Naive thymus-derived CD4-positive, alpha-beta T cell (primary cell): Measurements from ENCODE around the gene BMPR2. TPM values are rescaled to one million over a fixed set of nuclear protein-coding genes. Genes with fewer than 3 reads are reported as not detected.
"Not testable (repeated sequence)": the region's sequence is repeated elsewhere in the genome, so short reads cannot be mapped to it uniquely, and the experiment has no call there.

Experiments used
- ATAC-seq: fragments of 150-1000 bp; cut with Tn5 transposase; 2 replicates; pipeline ENCODE4 v1.10.0; 2021; ENCODE audit warnings: mild to moderate bottlenecking, moderate library complexity
- CTCF ChIA-PET: fragments of 350-600 bp; sonication (Branson Sonifier 250); formaldehyde crosslinking; loops from one replicate; lab custom pipeline; 2021; ENCODE audit warnings: antibody characterized with exemption; lab: Charles Lee
- POLR2A ChIA-PET: fragments of 350-600 bp; sonication (Branson Sonifier 250); formaldehyde crosslinking; loops from one replicate; lab custom pipeline; 2021; ENCODE audit warnings: antibody characterized with exemption, inconsistent platforms; lab: Charles Lee
- DNase-seq, 9 donors: peaks; one replicate each; pipeline versions ENCODE4 v3.0.0 to v3.0.0-alpha.2; 2020 to 2022; ENCODE audit warnings: mixed read lengths in 1 of 9
- H3K27ac ChIP-seq: one replicate; pipeline ENCODE4 v1.7.0; 2013; ENCODE audit warnings: mild to moderate bottlenecking, low read depth, low read length, moderate library complexity
- H3K27me3 ChIP-seq, 2 donors: one replicate each; pipeline ENCODE4 v1.7.0; 2013; ENCODE audit warnings: low read length in 2 of 2, mild to moderate bottlenecking in 2 of 2, moderate library complexity in 2 of 2; ENCODE audit not compliant: control insufficient read depth in 2 of 2, insufficient read depth in 2 of 2
- H3K36me3 ChIP-seq, 3 experiments: 1 replicate in 2 of 3; 2 replicates in 1 of 3; pipeline ENCODE4 v1.7.0; 2013; ENCODE audit warnings: low read length in 3 of 3, mild to moderate bottlenecking in 3 of 3, moderate library complexity in 1 of 3; ENCODE audit not compliant: insufficient read depth in 3 of 3, control insufficient read depth in 2 of 3
- H3K4me1 ChIP-seq, 2 donors: one replicate each; pipeline ENCODE4 v1.7.0; 2013; ENCODE audit warnings: low read length in 2 of 2, mild to moderate bottlenecking in 2 of 2, moderate library complexity in 1 of 2; ENCODE audit not compliant: control insufficient read depth in 2 of 2, insufficient read depth in 2 of 2
- H3K4me3 ChIP-seq: 2 replicates; pipeline ENCODE4 v1.7.0; 2013; ENCODE audit warnings: mild to moderate bottlenecking, low read length
- H3K9me3 ChIP-seq, 3 experiments: 1 replicate in 2 of 3; 2 replicates in 1 of 3; pipeline ENCODE4 v1.7.0; 2013; ENCODE audit warnings: low read length in 3 of 3; ENCODE audit not compliant: control insufficient read depth in 2 of 3
- H3K27ac Mint-ChIP-seq, 9 donors: one replicate each; pipeline ENCODE4 v1.8.0; 2020 to 2022; ENCODE audit warnings: mixed read lengths in 9 of 9, mild to moderate bottlenecking in 8 of 9, moderate library complexity in 5 of 9, inconsistent platforms in 2 of 9
- H3K27me3 Mint-ChIP-seq, 5 donors: one replicate each; pipeline ENCODE4 v1.8.0; 2021 to 2022; ENCODE audit warnings: mixed read lengths in 5 of 5, mild to moderate bottlenecking in 1 of 5
- H3K36me3 Mint-ChIP-seq, 5 donors: one replicate each; pipeline ENCODE4 v1.8.0; 2020 to 2022; ENCODE audit warnings: mixed read lengths in 5 of 5, mild to moderate bottlenecking in 3 of 5, inconsistent platforms in 1 of 5
- H3K4me1 Mint-ChIP-seq, 7 donors: one replicate each; pipeline ENCODE4 v1.8.0; 2020 to 2022; ENCODE audit warnings: mixed read lengths in 7 of 7, mild to moderate bottlenecking in 3 of 7, inconsistent platforms in 1 of 7
- H3K4me3 Mint-ChIP-seq, 10 donors: one replicate each; pipeline ENCODE4 v1.8.0; 2020 to 2022; ENCODE audit warnings: mild to moderate bottlenecking in 10 of 10, mixed read lengths in 10 of 10, moderate library complexity in 6 of 10, inconsistent platforms in 2 of 10
- H3K9me3 Mint-ChIP-seq, 11 donors: one replicate each; pipeline ENCODE4 v1.8.0; 2020 to 2022; ENCODE audit warnings: mixed read lengths in 11 of 11, mild to moderate bottlenecking in 4 of 11, inconsistent platforms in 1 of 11, moderate library complexity in 1 of 11
- intact Hi-C, 2 donors: fragments of 100-400 bp; cut with micrococcal nuclease; formaldehyde crosslinking; loops; one replicate each; pipeline ENCODE4 v1.15.1; 2023
- polyA plus RNA-seq, 2 donors: library from polyadenylated mRNA; unstranded; fragments of 300-500 nt; fragmentation: Illumina TruSeq; gene quantifications; one replicate each; pipeline ENCODE4 v1.2.3, GENCODE V29; 2021
- total RNA-seq, 6 experiments: library from RNA in 5 of 6; stranded (reverse) in 5 of 6; gene quantifications; 1 replicate in 5 of 6; 2 replicates in 1 of 6; pipeline ENCODE4 v1.2.3 and lab custom pipeline; 2021 to 2026

BMPR2 gene
- total and polyA plus RNA-seq, 7 experiments from 2014 or later: 4.6 to 33.1 (median 13.3) TPM

GRCh38 chr2:202378001-202378400, 1.9 kb downstream of the BMPR2 start:
- Mint-ChIP-seq H3K4me3 (peak overlapping the region; percentile 94 to 100 (median 98)), H3K9me3 (peaks cover 0 to 3% (median 0%) of the 10 kb centered on the region in 11 donors), H3K36me3 (peaks cover 0 to 5% (median 0%) of the 10 kb centered on the region in 5 donors), H3K27me3 (peaks cover 0 to 20% (median 0%) of the 10 kb centered on the region in 5 donors), H3K27ac (peak overlapping the region in 7 of 9 donors; percentile 79 to 93 (median 82)), H3K4me1 (peaks cover 13 to 50% (median 37%) of the 10 kb centered on the region in 7 donors)
- ChIA-PET POLR2A (interaction anchor here (0.8 to 1.4 kb wide), 2 partner anchors 18 to 1514 kb away, joined by 3 to 4 read pairs; partner anchors contain the start of gene CLK1), CTCF (no interaction called here)
- Histone ChIP-seq H3K4me3 (peak overlapping the region; percentile 95), H3K36me3 (peaks cover 0 to 12% (median 0%) of the 10 kb centered on the region in 3 experiments), H3K27me3 (no peaks in the 10 kb centered on the region), H3K27ac (peak overlapping the region; percentile 81), H3K9me3 (no peaks in the 10 kb centered on the region), H3K4me1 (peaks cover 0 to 9% of the 10 kb centered on the region in 2 donors)
- ATAC-seq (no peak), DNase-seq (no peak)
- intact Hi-C loops: loop anchor here (5.0 to 10.0 kb wide), 7 partner anchors 346 to 1557 kb away; partner anchors contain the start of genes ABI2 (in 1 of the 2), ALS2 (in 1 of the 2), CARF (in 1 of the 2) and FZD7 (in 1 of the 2)

GRCh38 chr2:202378662-202379358, 2.7 kb downstream of the BMPR2 start:
- Mint-ChIP-seq H3K27ac (peak overlapping the region in 6 of 9 donors; percentile 6 to 93 (median 20)), H3K9me3 (peaks cover 0 to 3% (median 0%) of the 10 kb centered on the region in 11 donors), H3K4me3 (peak overlapping the region; percentile 80 to 99 (median 98)), H3K27me3 (peaks cover 0 to 15% (median 0%) of the 10 kb centered on the region in 5 donors), H3K36me3 (peaks cover 0 to 5% (median 0%) of the 10 kb centered on the region in 5 donors), H3K4me1 (peaks cover 13 to 50% (median 37%) of the 10 kb centered on the region in 7 donors)
- peaks cover 0 to 12% (median 0%) of the 10 kb centered on the region in 3 experiments for H3K36me3 ChIP-seq
- intact Hi-C loops: loop anchor here (5.0 to 10.0 kb wide), 7 partner anchors 347 to 1556 kb away; partner anchors contain the start of genes ABI2 (in 1 of the 2), ALS2 (in 1 of the 2), CARF (in 1 of the 2) and FZD7 (in 1 of the 2)
- CTCF ChIA-PET: no interaction called here
- POLR2A ChIA-PET: interaction anchor here (0.7 kb wide), 2 partner anchors 150 to 194 kb away, joined by 3 read pairs; no protein-coding TSS in a partner anchor
- no peak overlapping the region for H3K4me3 ChIP-seq
- H3K9me3 ChIP-seq: no peaks in the 10 kb centered on the region
- DNase-seq (no peak), ATAC-seq (no peak)
- H3K4me1 ChIP-seq: peaks cover 0 to 9% of the 10 kb centered on the region in 2 donors
- H3K27me3 ChIP-seq: no peaks in the 10 kb centered on the region
- no peak overlapping the region for H3K27ac ChIP-seq

- no peak overlapping the region for H3K27ac Mint-ChIP-seq
- intact Hi-C loops: no loop called here
- Histone ChIP-seq H3K36me3 (no peaks in the 10 kb centered on the region), H3K27ac (no peak overlapping the region), H3K9me3 (no peaks in the 10 kb centered on the region), H3K4me1 (peaks cover 0 to 6% of the 10 kb centered on the region in 2 donors), H3K27me3 (no peaks in the 10 kb centered on the region), H3K4me3 (no peak overlapping the region)
- peaks cover 20 to 62% (median 51%) of the 10 kb centered on the region in 7 donors for H3K4me1 Mint-ChIP-seq
- H3K9me3 Mint-ChIP-seq: peaks cover 0 to 3% (median 0%) of the 10 kb centered on the region in 11 donors
- H3K36me3 Mint-ChIP-seq: peaks cover 0 to 13% (median 5%) of the 10 kb centered on the region in 5 donors
- ChIA-PET CTCF (no interaction called here), POLR2A (no interaction called here)
- no peaks in the 10 kb centered on the region for H3K27me3 Mint-ChIP-seq
- H3K4me3 Mint-ChIP-seq: no peak overlapping the region
- ATAC-seq (no peak), DNase-seq (no peak)
Observed at GRCh38 chr2:202382684-202383083, 6.6 kb downstream of the BMPR2 start.

DNA sequence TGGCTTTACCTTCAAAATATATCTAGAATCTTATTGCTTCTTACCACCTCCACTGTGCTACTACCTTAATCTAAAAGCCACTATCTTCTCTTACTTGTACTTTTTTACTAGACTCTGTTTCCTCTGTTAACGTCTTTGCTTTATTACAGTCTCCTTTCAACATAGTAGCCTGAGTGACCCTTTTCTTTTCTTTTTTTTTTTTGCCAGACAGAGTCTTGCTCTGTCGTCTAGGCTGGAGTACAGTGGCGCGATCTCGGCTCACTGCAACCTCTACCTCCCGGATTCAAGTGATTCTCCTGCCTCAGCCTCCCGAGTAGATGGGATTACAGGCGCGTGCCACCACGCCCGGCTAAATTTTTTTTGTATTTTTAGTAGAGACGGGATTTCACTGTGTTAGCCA, 10.4 kb downstream of the BMPR2 start:
- Mint-ChIP-seq H3K4me1 (peaks cover 6 to 32% (median 23%) of the 10 kb centered on the region in 7 donors), H3K36me3 (peaks cover 0 to 13% (median 5%) of the 10 kb centered on the region in 5 donors), H3K27ac (peak overlapping the region in 1 of 9 donors; percentile 2)
- H3K36me3 ChIP-seq, H3K9me3 ChIP-seq, H3K4me1 ChIP-seq, ATAC-seq, H3K27me3 Mint-ChIP-seq, H3K9me3 Mint-ChIP-seq, H3K27ac ChIP-seq, POLR2A ChIA-PET, H3K4me3 Mint-ChIP-seq, H3K27me3 ChIP-seq, CTCF ChIA-PET, DNase-seq, H3K4me3 ChIP-seq: not testable (repeated sequence)
- intact Hi-C loops: loop anchor here in 1 of 2 donors (1.0 kb wide), 1 partner anchor 20 kb away; no protein-coding TSS in a partner anchor

DNA sequence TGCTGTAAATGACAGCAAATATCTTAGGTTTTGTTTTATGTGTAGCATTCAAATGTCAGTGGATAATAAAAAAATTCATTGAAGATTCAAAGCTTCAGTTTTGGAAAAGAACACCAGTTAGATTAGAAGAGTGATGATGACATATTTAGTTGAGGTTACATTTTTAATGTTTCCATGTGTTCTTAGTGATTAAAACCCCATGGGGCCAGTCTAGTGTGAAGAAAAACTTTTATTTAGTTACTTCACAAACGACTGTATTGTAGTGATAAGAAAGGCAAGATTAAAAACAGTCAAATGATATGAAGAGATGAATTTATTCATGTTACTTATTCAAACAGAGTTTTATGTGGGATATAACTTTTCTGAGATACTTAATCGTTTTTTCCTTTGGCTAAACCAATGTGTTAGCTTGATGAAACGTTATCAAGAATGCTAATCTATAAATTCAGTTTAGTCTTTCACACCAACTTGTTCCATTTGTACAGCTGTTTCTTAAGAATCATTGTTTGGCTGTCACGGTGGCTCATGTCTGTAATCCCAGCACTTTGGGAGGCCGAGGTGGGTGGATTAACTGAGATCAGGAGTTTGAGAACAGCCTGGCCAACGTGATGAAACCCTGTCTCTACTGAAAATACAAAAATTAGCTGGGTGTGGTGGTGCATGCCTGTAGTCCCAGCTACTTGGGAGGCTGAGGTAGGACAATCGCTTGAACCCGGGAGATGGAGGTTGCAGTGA, 11.6 kb downstream of the BMPR2 start:
- ChIA-PET CTCF (interaction anchor here (0.6 kb wide), 1 partner anchor 223 kb away, joined by 3 read pairs; no protein-coding TSS in a partner anchor), POLR2A (interaction anchor here (0.7 kb wide), 1 partner anchor 270 kb away, joined by 3 read pairs; no protein-coding TSS in a partner anchor)
- Mint-ChIP-seq H3K4me3 (no peak overlapping the region), H3K36me3 (peaks cover 0 to 16% (median 5%) of the 10 kb centered on the region in 5 donors), H3K27ac (no peak overlapping the region), H3K4me1 (peaks cover 6 to 26% (median 21%) of the 10 kb centered on the region in 7 donors), H3K9me3 (no peaks in the 10 kb centered on the region), H3K27me3 (no peaks in the 10 kb centered on the region)
- intact Hi-C loops: no loop called here
- H3K4me1 ChIP-seq: no peaks in the 10 kb centered on the region
- no peaks in the 10 kb centered on the region for H3K27me3 ChIP-seq
- no peaks in the 10 kb centered on the region for H3K36me3 ChIP-seq
- H3K9me3 ChIP-seq: no peaks in the 10 kb centered on the region
- no peak for ATAC-seq
- no peak overlapping the region for H3K27ac ChIP-seq
- no peak for DNase-seq
- no peak overlapping the region for H3K4me3 ChIP-seq

DNA sequence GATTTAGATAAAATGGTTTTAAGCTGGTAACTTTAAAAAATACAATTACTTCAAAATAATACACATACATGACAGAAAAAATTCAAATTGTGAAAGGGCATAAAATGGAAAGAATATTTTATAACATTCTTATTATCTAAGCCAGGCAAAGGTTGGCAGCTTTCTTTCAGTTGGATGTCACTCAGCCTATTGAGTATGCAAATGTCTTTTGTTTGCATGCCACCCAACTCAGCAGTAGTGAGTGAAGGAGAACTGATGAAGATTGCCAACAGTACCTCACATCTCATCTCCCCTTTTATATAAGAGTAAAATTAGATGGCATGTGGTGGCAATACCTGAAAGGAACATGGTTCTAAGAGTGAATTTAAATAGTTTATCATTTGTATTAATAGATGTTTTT, 24.8 kb downstream of the BMPR2 start:
- ChIA-PET POLR2A (no interaction called here), CTCF (no interaction called here)
- DNase-seq (no peak), ATAC-seq (no peak)
- Mint-ChIP-seq H3K4me1 (peaks cover 0 to 23% (median 10%) of the 10 kb centered on the region in 7 donors), H3K27ac (no peak overlapping the region), H3K4me3 (no peak overlapping the region), H3K9me3 (no peaks in the 10 kb centered on the region), H3K36me3 (peaks cover 0 to 9% (median 0%) of the 10 kb centered on the region in 5 donors), H3K27me3 (no peaks in the 10 kb centered on the region)
- Histone ChIP-seq H3K36me3 (no peaks in the 10 kb centered on the region), H3K4me1 (no peaks in the 10 kb centered on the region), H3K27me3 (no peaks in the 10 kb centered on the region), H3K4me3 (no peak overlapping the region), H3K9me3 (no peaks in the 10 kb centered on the region), H3K27ac (no peak overlapping the region)
- intact Hi-C loops: no loop called here
